Upper lobe of right lung (tissue), 1 donor: Measurements from ENCODE around the gene RXFP2. TPM values are rescaled to one million over a fixed set of nuclear protein-coding genes. Genes with fewer than 3 reads are reported as not detected.

Experiments used
- ATAC-seq: fragments of 200-7000 bp; cut with Tn5 transposase; one replicate; pipeline ENCODE4 v1.9.1; 2020; ENCODE audit warnings: mild to moderate bottlenecking, moderate library complexity
- DNase-seq: peaks from one replicate; pipeline ENCODE4 v3.0.0-alpha.2; 2020
- H3K27ac ChIP-seq: fragments of 200-600 bp; one replicate; pipeline ENCODE4 v1.8.0; 2022
- H3K27me3 ChIP-seq: fragments of 200-600 bp; one replicate; pipeline ENCODE4 v1.8.0; 2022; ENCODE audit warnings: mild to moderate bottlenecking
- H3K36me3 ChIP-seq: fragments of 200-600 bp; one replicate; pipeline ENCODE4 v1.8.0; 2022
- H3K4me1 ChIP-seq: fragments of 200-600 bp; one replicate; pipeline ENCODE4 v1.8.0; 2022
- H3K4me3 ChIP-seq: fragments of 200-600 bp; one replicate; pipeline ENCODE4 v1.8.0; 2022; ENCODE audit warnings: mild to moderate bottlenecking
- H3K9me3 ChIP-seq: fragments of 200-600 bp; one replicate; pipeline ENCODE4 v1.8.0; 2022
- CTCF ChIP-seq: fragments of 200-600 bp; IDR thresholded peaks from one replicate; pipeline ENCODE4 v1.8.0; 2022; ENCODE audit warnings: antibody characterized with exemption
- intact Hi-C: fragments of 100-400 bp; cut with DNase I; formaldehyde crosslinking; loops from one replicate; pipeline ENCODE4 v1.11.0; 2022
- total RNA-seq: library from RNA; stranded (reverse); fragmentation: NEBNext Ultra II Directional; extraction: Animal tissue kit (Norgen Biotek cat#: 25700); gene quantifications from one replicate; pipeline ENCODE4 v1.2.1, GENCODE V29; 2021
- donor health status: DM: no; HTN: yes; CAD: no; lungs with severe emphysema.

Gene RXFP2
- total RNA-seq, 1 donor from 2014 or later, result not detected

DNA sequence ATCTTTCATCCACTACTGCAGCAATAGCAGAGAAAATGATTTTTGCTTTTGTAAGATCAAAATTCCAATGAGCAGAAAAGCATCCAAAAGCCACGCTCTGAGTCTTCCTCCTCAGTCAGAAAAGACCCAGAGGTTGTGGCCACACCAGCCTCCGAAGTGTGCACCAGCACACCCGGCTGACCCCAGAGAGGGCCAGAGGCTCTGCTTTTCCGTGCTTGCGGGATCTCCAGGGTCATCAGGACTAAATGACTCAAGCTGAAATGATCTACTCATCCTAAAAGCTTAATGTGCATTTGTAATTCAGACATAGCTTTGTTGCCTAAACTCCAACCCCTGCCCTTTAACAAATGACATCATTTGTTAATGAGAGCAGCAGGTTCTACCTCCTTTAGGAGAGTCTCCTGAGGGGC, 16.5 kb downstream of the RXFP2 start:
- H3K4me3 ChIP-seq, result no peak overlapping the region
- intact Hi-C loops, result no loop called here
- no peaks in the 10 kb centered on the region for H3K9me3 ChIP-seq
- TF ChIP-seq CTCF, result no peak
- peaks cover 6% of the 10 kb centered on the region for H3K27me3 ChIP-seq
- no peaks in the 10 kb centered on the region for H3K4me1 ChIP-seq
- DNase-seq (no peak), ATAC-seq (no peak)
- no peaks in the 10 kb centered on the region for H3K36me3 ChIP-seq
- H3K27ac ChIP-seq, result no peak overlapping the region

DNA sequence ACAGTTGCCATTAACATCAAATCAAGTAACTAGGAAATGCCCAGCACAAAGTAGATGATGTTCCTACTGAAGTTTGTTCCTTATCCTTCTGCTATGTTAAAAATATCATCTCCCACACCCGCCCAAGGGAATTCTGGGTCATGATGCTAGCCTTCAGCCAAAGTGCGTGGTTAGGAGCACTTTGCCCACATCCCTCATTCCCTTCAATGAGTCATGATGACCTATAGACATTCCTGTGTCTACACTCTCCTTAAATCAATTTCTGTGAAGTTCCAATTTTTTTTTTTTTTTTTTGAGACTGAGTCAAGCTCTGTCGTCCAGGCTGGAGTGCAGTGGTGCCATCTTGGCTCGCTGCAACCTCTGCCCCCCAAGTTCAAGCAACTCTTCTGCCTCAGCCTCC, 17.0 kb downstream of the RXFP2 start:
- ATAC-seq, result no peak
- TF ChIP-seq CTCF, result no peak

DNA sequence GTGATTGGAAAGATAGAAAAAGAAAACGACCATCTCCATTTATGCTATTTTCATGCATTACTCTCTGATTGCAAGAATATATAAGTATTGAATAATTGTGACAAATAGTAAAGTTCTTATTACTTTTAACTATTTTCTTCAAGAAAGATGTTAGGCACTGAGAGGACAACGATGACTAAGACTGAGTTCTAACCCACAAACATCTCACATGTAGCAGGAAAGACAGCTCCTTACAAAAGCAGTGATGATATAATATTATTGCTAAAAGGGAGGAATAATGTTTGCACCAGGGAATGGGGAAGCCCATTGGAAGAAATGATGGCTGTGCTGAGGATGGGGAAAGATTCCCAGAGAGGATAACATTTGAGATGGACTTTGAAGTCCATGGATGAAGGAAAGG, 22.6 kb downstream of the RXFP2 start:
- DNase-seq (no peak), ATAC-seq (no peak)
- no peaks in the 10 kb centered on the region for H3K9me3 ChIP-seq
- H3K27me3 ChIP-seq, result no peaks in the 10 kb centered on the region
- H3K4me3 ChIP-seq, result no peak overlapping the region
- no peaks in the 10 kb centered on the region for H3K4me1 ChIP-seq
- no peak overlapping the region for H3K27ac ChIP-seq
- intact Hi-C loops, result no loop called here
- TF ChIP-seq CTCF, result no peak
- H3K36me3 ChIP-seq, result no peaks in the 10 kb centered on the region

More for the DNA sequence above, 17.0 kb downstream of the RXFP2 start:
- Histone ChIP-seq H3K36me3 (no peaks in the 10 kb centered on the region), H3K9me3 (no peaks in the 10 kb centered on the region), H3K4me3 (no peak overlapping the region), H3K4me1 (no peaks in the 10 kb centered on the region), H3K27me3 (peaks cover 6% of the 10 kb centered on the region), H3K27ac (no peak overlapping the region)
- DNase-seq, result no peak
- intact Hi-C loops, result no loop called here

GRCh38 chr13:31764556-31764955, 25.2 kb downstream of the RXFP2 start:
- intact Hi-C loops, result no loop called here
- Histone ChIP-seq H3K9me3 (no peaks in the 10 kb centered on the region), H3K27ac (no peak overlapping the region), H3K36me3 (no peaks in the 10 kb centered on the region), H3K27me3 (no peaks in the 10 kb centered on the region), H3K4me1 (no peaks in the 10 kb centered on the region), H3K4me3 (no peak overlapping the region)
- DNase-seq (no peak), ATAC-seq (no peak)
- TF ChIP-seq CTCF, result no peak

GRCh38 chr13:31765138-31765785, 25.9 kb downstream of the RXFP2 start:
- no peaks in the 10 kb centered on the region for H3K27me3 ChIP-seq
- no peak overlapping the region for H3K27ac ChIP-seq
- ATAC-seq (no peak), DNase-seq (no peak)
- H3K36me3 ChIP-seq, result no peaks in the 10 kb centered on the region
- TF ChIP-seq CTCF, result no peak
- no peaks in the 10 kb centered on the region for H3K4me1 ChIP-seq
- intact Hi-C loops, result no loop called here
- H3K9me3 ChIP-seq, result no peaks in the 10 kb centered on the region
- H3K4me3 ChIP-seq, result no peak overlapping the region
